Keratinocyte (primary cell): ENCODE data around the gene ASTL.

Experiments
- CTCF ChIP-seq, 3 experiments: IDR thresholded peaks in 1 of 3; conservative IDR thresholded peaks in 1 of 3; optimal IDR thresholded peaks in 1 of 3; 2 replicates in 2 of 3; 3 replicates in 1 of 3; pipeline versions ENCODE3 to v1.5.1; 2011; ENCODE audit warnings: low read length in 3 of 3, mild to moderate bottlenecking in 3 of 3, moderate library complexity in 2 of 3, control low read depth in 1 of 3, inconsistent platforms in 1 of 3; ENCODE audit not compliant: insufficient read depth in 2 of 3; ENCODE audit errors: extremely low read depth in 1 of 3
- EZH2 ChIP-seq: IDR thresholded peaks from one replicate; pipeline ENCODE4 v1.6.1; 2012; ENCODE audit warnings: inconsistent platforms, mild to moderate bottlenecking, low read length, moderate library complexity

GRCh38 chr2:96131813-96132745 is 6.2 kb downstream of the ASTL start:
- TF ChIP-seq CTCF (optimal IDR thresholded peaks at IDR 0.05 in 1 of 3, IDR thresholded peaks at IDR 0.05 in 1 of 3, conservative IDR thresholded peaks at IDR 0.05 in 1 of 3; ENCODE audit: extremely low read depth in 1 of 3, insufficient read depth in 2 of 3, low read length in 3 of 3) (no peak), EZH2 (no peak)
